DOHH2 (cell line): ENCODE data around the gene LYAR.

Experiments used
- EZH2phosphoT487 ChIP-seq: fragments of 200-600 bp; sonication (generic); IDR thresholded peaks from 2 replicates; pipeline ENCODE4 v1.6.1; 2017; ENCODE audit warnings: borderline replicate concordance, mild to moderate bottlenecking, antibody characterized with exemption, low read length, moderate library complexity, mixed read lengths
- TF ChIP-seq, protein P1 (sequence below): fragments of 200-600 bp; sonication (generic); IDR thresholded peaks from one replicate; pipeline ENCODE4 v1.5.1; 2014; ENCODE audit warnings: antibody characterized with exemption, mild to moderate bottlenecking, low read depth, low read length; ENCODE audit not compliant: poor library complexity, severe bottlenecking

DNA sequence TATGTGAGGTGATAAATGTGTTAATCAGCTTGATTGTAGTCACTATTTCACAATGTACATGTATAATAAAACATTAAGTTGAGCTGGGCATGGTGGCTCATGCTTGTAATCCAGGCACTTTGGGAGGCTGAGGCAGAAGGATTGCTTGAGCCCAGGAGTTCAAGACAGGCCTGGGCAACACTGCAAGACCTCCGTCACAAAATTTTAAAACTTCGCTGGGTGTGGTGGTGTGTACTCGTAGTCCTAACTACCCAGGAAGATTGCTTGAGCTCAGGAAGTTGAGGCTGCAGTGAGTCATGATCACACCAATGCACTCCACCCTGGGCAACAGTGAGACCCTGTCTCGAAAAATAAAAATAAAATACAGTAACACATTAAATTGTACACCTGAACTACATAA is 20.1 kb downstream of the LYAR start:
- TF ChIP-seq, protein P1, sequence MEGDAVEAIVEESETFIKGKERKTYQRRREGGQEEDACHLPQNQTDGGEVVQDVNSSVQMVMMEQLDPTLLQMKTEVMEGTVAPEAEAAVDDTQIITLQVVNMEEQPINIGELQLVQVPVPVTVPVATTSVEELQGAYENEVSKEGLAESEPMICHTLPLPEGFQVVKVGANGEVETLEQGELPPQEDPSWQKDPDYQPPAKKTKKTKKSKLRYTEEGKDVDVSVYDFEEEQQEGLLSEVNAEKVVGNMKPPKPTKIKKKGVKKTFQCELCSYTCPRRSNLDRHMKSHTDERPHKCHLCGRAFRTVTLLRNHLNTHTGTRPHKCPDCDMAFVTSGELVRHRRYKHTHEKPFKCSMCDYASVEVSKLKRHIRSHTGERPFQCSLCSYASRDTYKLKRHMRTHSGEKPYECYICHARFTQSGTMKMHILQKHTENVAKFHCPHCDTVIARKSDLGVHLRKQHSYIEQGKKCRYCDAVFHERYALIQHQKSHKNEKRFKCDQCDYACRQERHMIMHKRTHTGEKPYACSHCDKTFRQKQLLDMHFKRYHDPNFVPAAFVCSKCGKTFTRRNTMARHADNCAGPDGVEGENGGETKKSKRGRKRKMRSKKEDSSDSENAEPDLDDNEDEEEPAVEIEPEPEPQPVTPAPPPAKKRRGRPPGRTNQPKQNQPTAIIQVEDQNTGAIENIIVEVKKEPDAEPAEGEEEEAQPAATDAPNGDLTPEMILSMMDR: no peak
- no peak for TF ChIP-seq EZH2phosphoT487
